ELR (cell line): ENCODE results near the gene ARSD.
"Not testable (repeated sequence)": the region's sequence is repeated elsewhere in the genome, so short reads cannot be mapped to it uniquely, and the experiment has no call there.

Experiments used
- DNase-seq: peaks from one replicate; pipeline ENCODE4 v3.0.0-alpha.2; 2015; ENCODE audit warnings: low read depth

ARSD gene

GRCh38 chrX:2890536-2891460, 38.3 kb downstream of the ARSD start:
- not testable (repeated sequence) for DNase-seq

GRCh38 chrX:2889706-2890490, 39.2 kb downstream of the ARSD start:
- DNase-seq, result peak; percentile 5

GRCh38 chrX:2889045-2889605, 40.0 kb downstream of the ARSD start:
- DNase-seq, result no peak

- DNase-seq, result no peak
Measured at GRCh38 chrX:2888309-2888708, 40.8 kb downstream of the ARSD start.

GRCh38 chrX:2883770-2884169, 45.4 kb downstream of the ARSD start:
- DNase-seq, result no peak

GRCh38 chrX:2879670-2880069, 49.5 kb downstream of the ARSD start:
- no peak for DNase-seq

- no peak for DNase-seq
Measured at GRCh38 chrX:2878563-2878962, 50.6 kb downstream of the ARSD start.

GRCh38 chrX:2875798-2876399, 53.2 kb downstream of the ARSD start:
- peak; percentile 34 for DNase-seq

GRCh38 chrX:2875136-2875481, 54.0 kb downstream of the ARSD start:
- DNase-seq, result no peak

GRCh38 chrX:2874222-2875135, 54.7 kb downstream of the ARSD start:
- DNase-seq, result no peak

- DNase-seq, result no peak
Measured at GRCh38 chrX:2872671-2873277, 56.4 kb downstream of the ARSD start.

GRCh38 chrX:2871831-2872230, 57.3 kb downstream of the ARSD start:
- no peak for DNase-seq

GRCh38 chrX:2870650-2871049, 58.5 kb downstream of the ARSD start:
- no peak for DNase-seq

- DNase-seq, result no peak
Measured at GRCh38 chrX:2867206-2867605, 61.9 kb downstream of the ARSD start.

GRCh38 chrX:2863646-2864045, 65.5 kb downstream of the ARSD start:
- DNase-seq, result no peak

GRCh38 chrX:2862404-2862803, 66.7 kb downstream of the ARSD start:
- no peak for DNase-seq

GRCh38 chrX:2859197-2859797, 69.8 kb downstream of the ARSD start:
- no peak for DNase-seq

GRCh38 chrX:2857566-2857965, 71.6 kb downstream of the ARSD start:
- no peak for DNase-seq

- no peak for DNase-seq
Measured at GRCh38 chrX:2855761-2856160, 73.4 kb downstream of the ARSD start.

GRCh38 chrX:2854918-2855317, 74.2 kb downstream of the ARSD start:
- no peak for DNase-seq
